Vagina (tissue), 2 donors: ENCODE measurements around the gene PDZK1. TPM values are rescaled to one million over a fixed set of nuclear protein-coding genes. Genes with fewer than 3 reads are reported as not detected.
"Not testable (repeated sequence)": the region's sequence is repeated elsewhere in the genome, so short reads cannot be mapped to it uniquely, and the experiment has no call there.

Source experiments
- DNase-seq, 2 donors: peaks; one replicate each; pipeline ENCODE4 v3.0.0-alpha.2; 2017; ENCODE audit errors: extremely low spot score in 2 of 2
- H3K27ac ChIP-seq: fragments of 200-600 bp; sonication (generic); one replicate; pipeline ENCODE4 v1.5.1; 2019
- H3K27me3 ChIP-seq: fragments of 200-600 bp; sonication (generic); one replicate; pipeline ENCODE4 v1.5.1; 2019
- H3K36me3 ChIP-seq, 2 donors: fragments of 200-600 bp; sonication (generic); one replicate each; pipeline ENCODE4 v1.5.1; 2017 to 2019
- H3K4me1 ChIP-seq: fragments of 200-600 bp; sonication (generic); one replicate; pipeline ENCODE4 v1.5.1; 2019
- H3K4me3 ChIP-seq, 2 donors: fragments of 200-600 bp; sonication (generic); 1 replicate in 1 of 2; 2 replicates in 1 of 2; pipeline ENCODE4 v1.5.1; 2016 to 2019
- H3K9me3 ChIP-seq: fragments of 200-600 bp; sonication (generic); one replicate; pipeline ENCODE4 v1.5.1; 2019
- CTCF ChIP-seq, 3 experiments: fragments of 450-650 bp in 2 of 3; fragments of 200-600 bp in 1 of 3; sonication (generic) in 1 of 3; IDR thresholded peaks; one replicate each; pipeline ENCODE4 v1.5.1; 2017 to 2019; ENCODE audit warnings: antibody characterized with exemption in 3 of 3, mild to moderate bottlenecking in 2 of 3, moderate library complexity in 2 of 3
- POLR2A ChIP-seq, 2 donors: fragments of 450-650 bp; IDR thresholded peaks; one replicate each; pipeline ENCODE4 v1.6.1; 2017; ENCODE audit warnings: antibody characterized with exemption in 2 of 2, mild to moderate bottlenecking in 2 of 2, moderate library complexity in 2 of 2
- POLR2AphosphoS5 ChIP-seq, 2 donors: sonication (generic); formaldehyde crosslinking; IDR thresholded peaks; one replicate each; pipeline ENCODE4 v1.9.0; 2017; ENCODE audit warnings: antibody characterized with exemption in 2 of 2, mild to moderate bottlenecking in 2 of 2, low read depth in 1 of 2; ENCODE audit not compliant: insufficient read depth in 1 of 2
- intact Hi-C: fragments of 100-400 bp; cut with DNase I; formaldehyde crosslinking; loops from one replicate; pipeline ENCODE4 v1.15.1; 2023
- total RNA-seq: library from RNA; depleted of rRNA; stranded (reverse); fragments of >200 nt; gene quantifications from one replicate; pipeline ENCODE4 v1.2.3, GENCODE V29; 2016

PDZK1 gene
- total RNA-seq, 1 donor from 2014 or later: 0.49 TPM

- Histone ChIP-seq H3K4me3 (no peak overlapping the region), H3K27ac (no peak overlapping the region), H3K9me3 (no peaks in the 10 kb centered on the region), H3K27me3 (no peaks in the 10 kb centered on the region), H3K4me1 (peaks cover 7% of the 10 kb centered on the region), H3K36me3 (no peaks in the 10 kb centered on the region)
- intact Hi-C loops: no loop called here
- TF ChIP-seq POLR2AphosphoS5 (IDR thresholded peaks at IDR 0.05; ENCODE audit: insufficient read depth in 1 of 2, low read depth in 1 of 2): no peak
- DNase-seq: no peak
Observed at GRCh38 chr1:145690587-145691558, 16.3 kb downstream of the PDZK1 start.

- H3K36me3 ChIP-seq: no peaks in the 10 kb centered on the region
- TF ChIP-seq POLR2A (IDR thresholded peaks at IDR 0.05) (no peak), CTCF (IDR thresholded peaks at IDR 0.05) (no peak), POLR2AphosphoS5 (IDR thresholded peaks at IDR 0.05; ENCODE audit: insufficient read depth in 1 of 2, low read depth in 1 of 2) (no peak)
- no peak overlapping the region for H3K27ac ChIP-seq
Observed at GRCh38 chr1:145689922-145690321, 17.2 kb downstream of the PDZK1 start.

GRCh38 chr1:145688924-145689323, 18.2 kb downstream of the PDZK1 start:
- H3K4me1 ChIP-seq: peaks cover 7% of the 10 kb centered on the region
- no peak overlapping the region for H3K27ac ChIP-seq
- no peaks in the 10 kb centered on the region for H3K36me3 ChIP-seq
- intact Hi-C loops: no loop called here
- H3K27me3 ChIP-seq: no peaks in the 10 kb centered on the region
- TF ChIP-seq POLR2AphosphoS5 (IDR thresholded peaks at IDR 0.05; ENCODE audit: insufficient read depth in 1 of 2, low read depth in 1 of 2): no peak
- TF ChIP-seq CTCF (IDR thresholded peaks at IDR 0.05): no peak
- TF ChIP-seq POLR2A (IDR thresholded peaks at IDR 0.05): no peak
- DNase-seq: no peak
- no peak overlapping the region for H3K4me3 ChIP-seq
- no peaks in the 10 kb centered on the region for H3K9me3 ChIP-seq

More at GRCh38 chr1:145689922-145690321, 17.2 kb downstream of the PDZK1 start:
- DNase-seq: no peak
- peaks cover 7% of the 10 kb centered on the region for H3K4me1 ChIP-seq
- intact Hi-C loops: no loop called here
- no peaks in the 10 kb centered on the region for H3K9me3 ChIP-seq
- no peaks in the 10 kb centered on the region for H3K27me3 ChIP-seq
- no peak overlapping the region for H3K4me3 ChIP-seq

- H3K27me3 ChIP-seq: no peaks in the 10 kb centered on the region
- H3K4me3 ChIP-seq: no peak overlapping the region
- DNase-seq: no peak
- H3K36me3 ChIP-seq: no peaks in the 10 kb centered on the region
- H3K4me1 ChIP-seq: peaks cover 7% of the 10 kb centered on the region
- intact Hi-C loops: no loop called here
- no peak overlapping the region for H3K27ac ChIP-seq
- TF ChIP-seq POLR2A (IDR thresholded peaks at IDR 0.05): no peak
- no peak for TF ChIP-seq POLR2AphosphoS5 (IDR thresholded peaks at IDR 0.05; ENCODE audit: insufficient read depth in 1 of 2, low read depth in 1 of 2)
- no peak for TF ChIP-seq CTCF (IDR thresholded peaks at IDR 0.05)
- H3K9me3 ChIP-seq: no peaks in the 10 kb centered on the region
Observed at GRCh38 chr1:145688328-145688727, 18.8 kb downstream of the PDZK1 start.

- DNase-seq, H3K9me3 ChIP-seq, H3K4me1 ChIP-seq, H3K27me3 ChIP-seq, H3K27ac ChIP-seq, H3K36me3 ChIP-seq, H3K4me3 ChIP-seq, intact Hi-C loops: not testable (repeated sequence)
Observed at GRCh38 chr1:145686078-145686477, 21.1 kb downstream of the PDZK1 start.

GRCh38 chr1:145684858-145685257, 22.3 kb downstream of the PDZK1 start:
- H3K27me3 ChIP-seq, H3K4me3 ChIP-seq, intact Hi-C loops, H3K9me3 ChIP-seq, DNase-seq, H3K36me3 ChIP-seq, H3K27ac ChIP-seq, H3K4me1 ChIP-seq: not testable (repeated sequence)

GRCh38 chr1:145673217-145673616, 34.0 kb downstream of the PDZK1 start:
- H3K27ac ChIP-seq, H3K9me3 ChIP-seq, DNase-seq, intact Hi-C loops, H3K4me1 ChIP-seq, H3K36me3 ChIP-seq, H3K4me3 ChIP-seq, H3K27me3 ChIP-seq: not testable (repeated sequence)

GRCh38 chr1:145670995-145671745, 36.0 kb downstream of the PDZK1 start:
- H3K27me3 ChIP-seq, intact Hi-C loops, H3K9me3 ChIP-seq, H3K36me3 ChIP-seq, H3K4me1 ChIP-seq, DNase-seq, H3K4me3 ChIP-seq, H3K27ac ChIP-seq: not testable (repeated sequence)

- not testable (repeated sequence) for H3K27ac ChIP-seq
Observed at GRCh38 chr1:145665015-145665414, 42.2 kb downstream of the PDZK1 start.

More at GRCh38 chr1:145665015-145665414, 42.2 kb downstream of the PDZK1 start:
- intact Hi-C loops, H3K36me3 ChIP-seq, DNase-seq, H3K27me3 ChIP-seq, H3K4me3 ChIP-seq, H3K9me3 ChIP-seq, H3K4me1 ChIP-seq: not testable (repeated sequence)
